Subcutaneous preadipocyte (primary cell): ENCODE measurements around the gene NXPE3. TPM values are rescaled to one million over a fixed set of nuclear protein-coding genes. Genes with fewer than 3 reads are reported as not detected.

Experiments
- total RNA-seq: library from RNA; depleted of rRNA; stranded (reverse); fragments of >200 nt; gene quantifications from 2 replicates; pipeline ENCODE4 v1.2.3, GENCODE V29; 2012

The NXPE3 gene
- 5.9 and 8.8 TPM in 2 replicates for total RNA-seq

DNA sequence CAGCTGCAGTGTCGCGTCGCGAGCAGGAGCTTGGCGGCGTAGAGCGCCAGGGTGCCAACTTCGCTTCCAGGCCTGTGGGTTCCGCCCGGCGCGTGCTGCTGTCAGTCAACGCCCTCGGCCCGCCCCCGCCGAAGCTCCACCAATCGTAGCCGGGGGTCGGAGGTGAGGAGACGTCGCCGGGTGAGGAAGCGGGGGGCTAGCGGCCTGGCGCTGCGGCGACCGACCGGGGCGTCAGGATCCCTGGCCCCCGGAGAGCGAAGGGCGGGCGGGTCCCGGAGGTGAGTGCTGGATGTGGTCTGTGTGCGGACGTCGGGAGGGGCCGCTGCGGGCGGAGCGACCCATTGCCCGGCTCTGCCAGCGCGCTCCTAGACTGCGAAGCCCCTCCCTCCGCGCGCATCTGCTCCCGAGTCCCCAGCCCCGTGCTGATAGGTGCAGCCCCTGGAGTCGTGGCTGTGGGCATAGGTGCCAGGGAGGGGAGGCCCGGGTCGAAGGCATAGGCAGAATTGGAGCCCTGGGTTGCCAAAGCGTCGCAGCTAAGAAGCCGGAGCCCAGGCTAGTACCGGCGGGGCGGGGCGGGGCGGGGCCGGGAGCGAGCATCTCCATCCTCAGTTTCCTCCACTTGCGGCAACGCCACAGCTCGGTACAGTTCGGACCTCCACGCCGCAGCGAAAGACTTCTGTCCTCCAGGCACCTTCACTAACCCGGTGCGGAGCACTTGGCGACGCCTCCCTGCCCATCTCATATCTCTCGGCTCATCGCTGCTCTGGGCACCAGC lies at the start of gene NXPE3:
Gene NXPE3, plus strand, starts transcription at position 165 of the 775 bp plus-strand sequence. CDS start 6,386 bp downstream, outside the sequence.

DNA sequence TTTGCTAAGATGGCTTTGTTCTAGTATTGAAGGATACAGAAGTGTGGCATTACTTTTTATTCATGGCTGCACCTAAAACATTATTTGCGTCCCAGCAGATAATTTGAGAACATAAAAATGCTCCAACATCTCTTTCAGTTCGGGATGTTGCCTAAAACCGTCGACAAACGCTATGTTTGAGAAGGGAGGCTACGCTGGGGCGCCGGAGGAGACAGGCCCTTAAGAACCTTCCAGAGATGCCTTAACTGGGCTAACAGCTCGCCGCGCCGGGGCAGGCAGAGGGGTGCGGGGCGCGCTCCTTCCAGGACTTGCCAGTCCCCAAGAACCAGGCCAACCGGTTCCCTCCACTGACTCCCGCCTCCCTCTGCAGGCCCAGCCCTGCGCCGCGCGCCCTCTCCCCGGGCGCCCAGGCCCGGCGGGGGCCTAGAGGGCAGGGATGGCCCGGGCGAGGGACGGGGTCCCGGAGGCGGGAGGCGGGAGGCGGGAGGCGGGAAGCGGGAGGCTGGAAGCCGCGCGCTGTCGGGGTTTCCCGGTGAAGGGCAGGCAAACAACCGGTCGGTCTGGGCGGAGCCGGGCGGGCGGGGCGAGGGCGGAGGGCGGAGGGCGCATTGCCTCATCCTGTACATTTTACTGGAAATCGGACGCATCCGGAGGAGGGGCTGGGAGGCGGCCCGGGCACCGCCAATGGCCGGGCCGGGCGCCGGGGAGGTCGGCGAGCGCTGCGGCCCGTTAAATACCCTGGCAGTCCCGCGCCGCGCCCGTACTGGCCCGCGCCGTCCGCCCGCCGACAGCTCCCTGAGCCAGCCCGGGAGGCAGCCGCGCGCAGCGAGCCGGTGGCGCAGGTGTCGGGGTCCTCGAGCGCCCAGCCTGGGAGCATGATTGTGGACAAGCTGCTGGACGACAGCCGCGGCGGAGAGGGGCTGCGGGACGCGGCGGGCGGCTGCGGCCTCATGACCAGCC lies 70.0 kb downstream of the NXPE3 start, which contains the start of gene NFKBIZ:
Gene NFKBIZ, plus strand, starts transcription at position 761 of the 960 bp plus-strand sequence. Its CDS starts 115 bp downstream, at position 876.

Other genes with a start within 250 kb of the NXPE3 start
- gene TRMT10C, start 217.3 kb upstream of the NXPE3 start, total RNA-seq = 32.7 and 36.4 TPM in 2 replicates
- gene PCNP, start 205.0 kb upstream of the NXPE3 start, total RNA-seq = 71.6 and 77.2 TPM in 2 replicates
- gene ZBTB11, start 102.1 kb upstream of the NXPE3 start, total RNA-seq = 25.4 and 32.3 TPM in 2 replicates
- gene RPL24, start 92.5 kb upstream of the NXPE3 start, total RNA-seq = 2,130 and 2,750 TPM in 2 replicates
- gene CEP97, start 54.6 kb upstream of the NXPE3 start, total RNA-seq = 11.4 and 21.1 TPM in 2 replicates
- gene NFKBIZ, start 70.3 kb downstream of the NXPE3 start, total RNA-seq = 14.9 and 18.4 TPM in 2 replicates